HG02981 (cell line): ENCODE results near the gene SNX25.
"Not testable (repeated sequence)": the region's sequence is repeated elsewhere in the genome, so short reads cannot be mapped to it uniquely, and the experiment has no call there.

Source experiments
- ATAC-seq: cut with Tn5 transposase; IDR thresholded peaks from one replicate; pipeline ENCODE4 v1.9.1; 2021; ENCODE audit warnings: mild to moderate bottlenecking, moderate library complexity; ENCODE audit not compliant: unreplicated experiment

The SNX25 gene

DNA sequence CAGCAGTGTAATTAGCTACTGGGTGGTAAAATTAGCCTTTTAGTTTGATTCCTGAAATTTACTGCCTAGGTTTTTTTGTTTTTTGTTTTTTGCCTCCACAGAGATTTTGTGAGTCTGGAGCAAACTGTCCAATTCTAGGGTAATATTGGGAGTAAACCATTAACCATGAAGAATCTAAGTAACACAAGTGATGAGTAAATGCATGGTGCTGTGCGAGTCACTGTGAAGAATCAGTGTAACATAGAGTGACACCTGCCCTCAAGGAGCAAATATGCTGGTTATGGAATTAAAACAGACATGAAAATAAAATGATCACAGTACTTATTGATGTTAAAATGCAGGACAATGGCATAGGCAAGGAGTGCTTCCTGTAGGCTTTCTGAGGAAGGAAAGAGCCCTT lies 126.2 kb downstream of the SNX25 start:
- ATAC-seq: no peak

DNA sequence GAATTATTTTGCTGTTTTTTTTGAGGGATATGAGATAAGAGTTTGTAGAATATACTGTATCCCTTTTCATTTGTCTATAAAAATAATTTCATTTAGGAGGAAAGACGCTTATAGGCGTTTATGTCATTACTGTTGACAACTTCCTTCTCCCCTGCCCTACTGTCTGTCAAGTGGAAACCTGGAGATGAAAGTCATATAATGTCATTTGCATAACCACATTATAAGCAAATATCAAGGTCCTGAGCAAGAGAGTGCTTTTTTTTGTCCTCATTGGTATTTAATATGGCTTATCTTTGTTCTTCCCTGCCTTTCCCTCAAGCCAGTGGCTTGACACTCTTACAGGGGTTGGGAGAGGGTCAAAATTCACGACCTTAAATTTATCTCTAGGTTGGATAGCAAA lies 130.5 kb downstream of the SNX25 start:
- ATAC-seq: peak; percentile 38

- no peak for ATAC-seq
Observed at GRCh38 chr4:185341377-185341776, 132.0 kb downstream of the SNX25 start.

GRCh38 chr4:185341841-185342240 lies 132.4 kb downstream of the SNX25 start:
- ATAC-seq: no peak

- ATAC-seq: no peak
Observed at GRCh38 chr4:185343726-185344581, 134.6 kb downstream of the SNX25 start.

DNA sequence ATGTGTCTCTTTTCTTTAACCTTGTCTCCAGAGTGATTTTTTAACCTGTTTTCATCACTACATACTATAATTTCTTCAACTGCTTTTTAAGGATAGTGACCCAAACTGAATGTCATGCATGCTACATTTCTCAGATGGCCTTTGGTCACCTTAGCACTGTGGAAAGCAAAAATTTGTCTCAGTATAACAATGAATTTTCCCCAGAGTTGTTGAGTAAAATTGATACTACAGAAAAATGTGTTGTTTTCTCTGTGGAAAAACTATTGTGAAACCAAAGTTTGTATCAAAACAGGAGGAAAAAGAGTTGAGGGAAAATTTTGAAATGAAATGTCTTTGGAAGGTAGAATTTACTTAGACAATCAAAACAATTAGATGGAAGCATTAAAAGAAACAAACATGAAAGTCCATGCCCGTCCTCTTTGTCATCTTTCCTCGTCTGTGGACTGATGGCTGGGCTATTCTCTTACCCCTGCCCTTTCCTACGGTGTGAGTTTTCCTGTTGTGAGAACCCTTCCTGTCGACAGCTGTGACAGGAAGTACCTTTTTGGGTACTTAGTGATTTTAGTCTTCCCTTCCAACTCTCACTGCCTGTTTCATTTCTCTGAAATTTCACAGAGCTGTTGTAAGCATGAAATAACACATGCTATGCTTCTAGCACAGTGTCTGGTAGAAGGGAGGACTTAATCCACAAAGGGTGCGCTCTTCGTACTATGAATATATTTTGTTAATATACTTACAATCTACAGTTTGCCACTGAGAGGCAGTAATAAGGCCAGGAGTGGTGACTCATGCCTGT lies 135.5 kb downstream of the SNX25 start:
- peak; percentile 52 for ATAC-seq

DNA sequence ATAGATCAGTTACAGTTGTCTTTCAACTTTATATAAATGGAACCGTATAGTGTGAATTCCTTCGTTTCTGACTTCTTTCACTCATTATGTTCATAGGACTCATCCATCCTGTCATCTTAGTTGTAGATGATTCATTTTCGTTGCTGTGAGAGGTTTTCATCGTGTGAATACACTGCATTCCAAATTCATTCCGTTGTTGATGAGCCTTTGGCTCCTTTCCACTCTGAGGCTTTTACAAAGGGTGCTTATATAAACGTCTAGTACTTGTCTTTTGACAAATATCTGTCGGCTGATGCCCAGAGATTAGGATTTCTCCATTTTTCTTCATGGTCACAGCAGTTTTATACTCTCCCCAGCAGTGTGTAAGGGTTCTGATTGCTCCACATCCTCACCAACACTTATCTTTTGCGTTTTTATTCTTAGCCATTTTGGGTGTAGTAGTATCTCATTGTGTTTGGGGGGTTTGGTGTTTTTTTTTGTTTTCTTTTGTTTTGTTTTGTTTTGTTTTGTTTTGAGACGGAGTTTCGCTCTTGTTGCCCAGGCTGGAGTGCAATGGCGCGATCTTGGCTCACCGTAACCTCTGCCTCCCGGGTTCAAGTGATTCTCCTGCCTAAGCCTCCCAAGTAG lies 137.7 kb downstream of the SNX25 start:
- ATAC-seq: no peak

DNA sequence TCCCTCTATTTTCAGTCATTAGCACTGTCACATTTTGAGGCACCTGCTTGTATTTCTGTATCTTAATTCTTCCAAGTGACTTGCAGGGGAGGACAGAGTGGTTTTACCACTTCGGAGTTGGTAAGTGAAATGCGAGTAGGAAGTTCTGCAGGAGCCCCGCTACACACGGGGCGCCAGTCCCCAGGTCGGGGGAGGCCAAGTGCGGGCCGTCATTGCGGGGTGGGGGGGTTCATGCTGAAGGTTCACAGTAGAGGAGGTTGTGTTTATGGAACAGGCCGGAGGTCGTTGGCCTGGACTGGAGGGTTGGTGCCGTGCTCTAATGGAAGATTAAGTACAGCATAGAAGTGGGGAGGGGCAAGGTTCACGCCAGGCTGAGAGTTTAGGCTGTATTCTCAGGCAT lies 142.3 kb downstream of the SNX25 start:
- ATAC-seq: no peak

DNA sequence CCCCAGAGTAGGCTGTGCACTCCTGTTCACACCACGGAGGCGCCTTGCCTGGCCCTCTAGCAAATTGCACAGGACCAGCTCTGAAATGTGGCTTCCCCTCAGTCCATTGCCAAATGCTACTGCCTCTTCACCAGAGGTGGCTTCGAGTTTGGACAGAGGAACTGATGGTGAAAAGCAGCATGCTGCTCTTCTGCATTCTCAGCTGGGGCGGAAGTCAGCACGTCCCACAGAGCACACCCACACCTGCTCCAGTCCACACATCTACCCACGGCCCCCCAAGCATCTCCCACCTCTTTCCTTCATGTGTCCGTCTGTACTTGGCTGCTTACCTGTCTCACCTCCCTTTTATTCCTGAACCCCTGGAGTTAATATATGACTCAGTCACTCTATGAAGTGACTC lies 142.8 kb downstream of the SNX25 start:
- ATAC-seq: no peak

DNA sequence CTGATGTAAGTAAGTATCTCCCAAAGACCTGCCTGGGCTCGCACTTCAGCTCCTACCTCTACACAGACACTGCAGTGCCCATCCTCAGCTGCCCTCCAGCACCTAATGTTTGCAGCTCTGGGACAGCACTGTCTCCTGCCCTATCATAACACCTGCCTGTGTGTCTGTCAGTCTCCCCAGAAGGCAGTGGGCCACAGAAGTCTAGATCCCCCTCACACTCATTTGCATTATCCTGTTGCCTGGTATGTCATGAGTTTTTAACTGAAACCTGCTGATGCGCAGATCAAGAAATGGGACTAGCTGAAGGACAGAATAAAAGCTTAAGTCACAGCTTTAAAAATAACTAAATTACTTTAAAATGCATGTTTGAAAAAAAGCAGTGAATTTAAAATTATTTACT lies 143.3 kb downstream of the SNX25 start:
- ATAC-seq: no peak

DNA sequence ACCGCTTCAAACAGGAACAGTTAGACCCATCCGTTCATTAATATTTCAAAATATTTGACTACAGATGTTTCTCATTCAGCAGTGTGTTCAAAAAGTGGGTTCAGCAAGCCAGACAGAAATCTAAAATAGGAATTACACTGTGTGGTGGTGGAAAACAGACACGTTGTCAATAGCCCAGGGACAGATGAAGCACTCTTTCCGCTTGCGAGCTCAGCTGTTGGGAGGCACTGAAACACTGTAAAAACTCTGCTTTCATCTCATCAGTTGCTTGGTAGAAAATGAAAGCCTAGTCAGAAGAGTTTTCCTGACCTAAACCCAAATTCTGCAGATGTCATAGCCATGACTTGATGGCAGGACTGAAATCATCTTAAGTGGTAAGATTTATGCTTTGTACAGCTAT lies 147.8 kb downstream of the SNX25 start:
- ATAC-seq: no peak

DNA sequence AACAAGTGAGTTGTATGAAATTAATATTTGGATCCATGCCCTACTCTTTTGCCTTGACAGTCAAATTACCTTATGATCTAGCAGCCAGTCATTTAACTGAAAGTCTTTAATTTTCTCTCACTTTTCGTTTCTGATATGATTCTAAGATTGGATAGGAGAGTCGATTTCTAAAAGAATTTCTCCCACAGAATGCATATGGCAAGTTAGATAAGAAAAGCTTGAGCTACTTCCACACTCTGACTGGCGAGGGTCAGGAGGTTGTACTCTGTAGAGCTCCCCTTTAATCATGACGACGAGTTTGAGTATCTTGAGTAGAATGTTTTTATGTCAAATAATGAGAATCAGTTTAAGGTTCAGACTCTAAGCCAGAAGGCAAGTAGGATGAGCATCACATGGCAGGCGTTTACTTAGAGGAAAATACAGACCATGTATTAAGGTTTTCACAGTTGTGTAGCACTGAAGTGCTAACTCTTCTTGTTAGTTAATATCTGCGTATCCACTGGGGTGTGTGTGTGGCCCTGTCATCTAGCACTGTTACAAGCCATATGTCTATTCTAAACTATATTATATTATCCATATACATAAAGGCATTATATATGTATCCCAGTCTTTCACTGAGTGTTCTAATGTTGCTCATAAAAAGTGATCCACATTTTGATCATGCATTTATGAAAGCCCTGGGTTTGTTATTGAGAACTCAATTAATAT lies 148.5 kb downstream of the SNX25 start:
- no peak for ATAC-seq

- no peak for ATAC-seq
Observed at GRCh38 chr4:185358514-185358913, 149.1 kb downstream of the SNX25 start.

GRCh38 chr4:185358959-185359358 lies 149.6 kb downstream of the SNX25 start:
- no peak for ATAC-seq

- no peak for ATAC-seq
Observed at GRCh38 chr4:185359767-185360446, 150.5 kb downstream of the SNX25 start.

DNA sequence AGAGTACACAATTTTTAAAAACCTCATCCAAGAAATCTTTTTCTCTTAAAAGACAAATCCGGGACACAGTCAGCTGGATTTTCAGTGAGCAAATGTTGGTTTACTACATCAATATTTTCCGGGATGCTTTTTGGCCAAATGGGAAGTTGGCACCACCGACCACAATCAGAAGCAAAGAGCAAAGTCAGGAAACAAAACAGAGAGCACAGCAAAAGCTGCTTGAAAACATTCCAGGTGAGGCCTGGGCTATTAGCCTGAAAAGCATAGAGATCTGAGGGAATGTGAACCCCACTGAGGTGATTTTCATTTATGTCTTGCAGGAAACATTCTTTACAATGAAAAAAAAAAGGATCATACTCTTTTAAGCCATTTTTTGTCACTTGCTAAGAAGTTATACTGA lies 152.5 kb downstream of the SNX25 start:
- ATAC-seq: no peak

GRCh38 chr4:185362570-185362969 lies 153.2 kb downstream of the SNX25 start:
- ATAC-seq: not testable (repeated sequence)

DNA sequence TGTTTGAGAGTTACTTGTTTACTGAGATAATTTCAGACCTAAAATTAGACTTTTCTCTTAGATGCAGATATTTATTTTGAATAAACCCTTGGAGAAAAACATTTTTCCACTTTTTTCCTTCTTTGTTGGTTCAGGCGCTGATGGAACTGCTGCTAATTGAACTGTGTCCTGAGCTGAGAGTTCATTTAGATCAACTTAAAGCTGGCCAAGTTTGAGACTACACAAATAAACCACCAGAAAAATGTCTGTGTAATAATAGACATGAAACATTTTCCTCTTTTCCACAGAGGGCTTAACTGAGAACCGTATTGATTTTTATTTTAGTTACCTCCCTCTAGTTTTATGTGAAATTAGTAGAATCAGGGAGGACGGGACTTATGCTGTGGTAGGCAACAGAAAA lies 153.9 kb downstream of the SNX25 start:
- ATAC-seq: no peak

- ATAC-seq: no peak
Observed at GRCh38 chr4:185364886-185365285, 155.5 kb downstream of the SNX25 start.

DNA sequence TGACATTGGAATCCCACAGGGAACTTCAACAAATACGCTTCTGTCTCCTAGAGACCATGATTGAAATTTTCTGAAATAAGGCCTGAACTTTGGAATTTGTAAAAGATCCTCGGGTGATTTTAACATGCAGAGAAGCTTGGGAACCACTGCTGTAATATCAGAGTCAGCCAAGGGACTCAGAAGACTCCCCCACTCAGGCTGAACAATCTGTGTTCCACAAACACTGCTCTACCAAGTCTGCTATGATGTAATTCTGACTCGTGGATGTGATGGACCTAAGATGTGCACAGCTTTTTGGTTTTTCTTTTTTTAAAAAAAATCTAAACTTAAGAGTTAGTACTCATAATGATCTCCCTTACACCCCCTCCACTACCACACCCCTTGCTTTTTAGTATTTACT lies 160.3 kb downstream of the SNX25 start:
- no peak for ATAC-seq
